Fibroblast of the conjunctiva (primary cell): ENCODE measurements around the gene CGB1.

Experiments used
- DNase-seq: peaks from one replicate; pipeline ENCODE4 v3.0.0-alpha.2; 2010; ENCODE audit warnings: low read depth

The CGB1 gene

GRCh38 chr19:48993175-48994034 is 43.3 kb downstream of the CGB1 start, which contains the start of the genes GYS1 and RUVBL2:
TSS of gene GYS1 (minus strand) at chr19:48993309. CDS start at chr19:48993112, 197 bp downstream.
TSS of gene RUVBL2 (plus strand) at chr19:48993887. CDS start at chr19:48993912, 25 bp downstream.
- peak; percentile 99 for DNase-seq

GRCh38 chr19:48992581-48993174 is 44.0 kb downstream of the CGB1 start:
- DNase-seq: no peak

- peak; percentile 75 for DNase-seq
Measured at GRCh38 chr19:48991873-48992580, 44.7 kb downstream of the CGB1 start.

- DNase-seq: no peak
Measured at GRCh38 chr19:48991011-48991609, 45.6 kb downstream of the CGB1 start.

- DNase-seq: no peak
Measured at GRCh38 chr19:48990400-48990799, 46.3 kb downstream of the CGB1 start.

GRCh38 chr19:48989701-48990291 is 46.9 kb downstream of the CGB1 start:
- no peak for DNase-seq

DNA sequence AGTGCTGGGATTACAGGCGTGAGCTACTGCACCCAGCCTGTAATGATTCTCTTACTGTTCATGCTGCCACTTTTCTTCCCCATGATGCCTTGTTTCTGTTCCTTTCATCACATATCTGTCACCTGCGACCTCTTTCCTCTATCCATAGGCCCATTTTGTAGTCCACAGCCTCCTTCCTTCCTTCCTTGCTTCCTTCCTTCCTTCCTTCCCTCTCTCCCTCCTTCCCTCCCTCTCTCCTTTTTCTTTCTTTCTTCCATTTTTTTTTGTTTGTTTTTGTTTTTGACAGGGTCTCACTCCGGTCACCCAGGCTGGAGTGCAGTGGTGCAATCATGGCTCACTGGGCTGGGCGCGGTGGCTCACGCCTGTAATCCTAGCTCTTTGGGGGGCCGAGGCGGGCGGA is 47.8 kb downstream of the CGB1 start:
- no peak for DNase-seq

- DNase-seq: no peak
Measured at GRCh38 chr19:48988286-48988685, 48.4 kb downstream of the CGB1 start.

DNA sequence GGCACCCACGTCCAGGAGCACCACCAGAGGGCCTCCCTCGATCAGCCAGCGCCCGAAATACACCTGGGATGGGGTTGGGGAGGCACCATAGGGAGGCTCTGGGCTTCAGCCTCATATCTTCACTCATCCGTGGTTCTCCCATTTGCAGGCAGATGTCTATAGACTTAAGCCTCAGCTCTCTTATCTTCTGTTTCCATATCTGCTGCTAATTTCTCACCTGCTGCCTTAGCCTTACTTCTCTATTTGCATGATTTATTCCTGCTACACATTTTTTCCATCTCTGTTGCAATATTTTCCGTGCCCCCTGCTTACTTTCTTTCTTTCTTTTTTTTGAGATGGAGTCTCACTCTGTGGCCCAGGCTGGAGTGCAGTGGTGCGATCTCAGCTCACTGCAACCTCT is 49.4 kb downstream of the CGB1 start:
- no peak for DNase-seq

- DNase-seq: no peak
Measured at GRCh38 chr19:48986211-48986610, 50.5 kb downstream of the CGB1 start.

DNA sequence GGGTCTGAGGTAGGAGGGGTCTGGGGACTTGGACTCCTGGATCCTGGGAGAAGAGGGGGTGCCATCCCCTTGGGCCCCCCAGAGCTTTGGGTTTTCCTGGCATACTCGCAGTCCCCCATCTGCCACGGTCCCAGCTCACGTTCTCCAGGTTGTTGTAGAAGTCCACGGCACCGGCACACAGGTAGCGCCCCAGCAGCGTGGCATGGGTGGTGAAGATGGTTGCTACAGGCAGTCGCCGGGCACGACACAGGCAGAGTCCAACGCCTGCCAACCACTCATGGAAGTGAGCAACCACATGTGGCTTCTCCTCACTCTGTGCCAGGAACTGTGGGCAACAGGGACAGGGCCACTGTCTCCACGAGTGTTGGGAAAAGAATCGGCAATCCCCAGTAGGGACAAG is 51.0 kb downstream of the CGB1 start:
- DNase-seq: no peak
